ENCODE measurements around the gene PRM3.

Gene PRM3

DNA sequence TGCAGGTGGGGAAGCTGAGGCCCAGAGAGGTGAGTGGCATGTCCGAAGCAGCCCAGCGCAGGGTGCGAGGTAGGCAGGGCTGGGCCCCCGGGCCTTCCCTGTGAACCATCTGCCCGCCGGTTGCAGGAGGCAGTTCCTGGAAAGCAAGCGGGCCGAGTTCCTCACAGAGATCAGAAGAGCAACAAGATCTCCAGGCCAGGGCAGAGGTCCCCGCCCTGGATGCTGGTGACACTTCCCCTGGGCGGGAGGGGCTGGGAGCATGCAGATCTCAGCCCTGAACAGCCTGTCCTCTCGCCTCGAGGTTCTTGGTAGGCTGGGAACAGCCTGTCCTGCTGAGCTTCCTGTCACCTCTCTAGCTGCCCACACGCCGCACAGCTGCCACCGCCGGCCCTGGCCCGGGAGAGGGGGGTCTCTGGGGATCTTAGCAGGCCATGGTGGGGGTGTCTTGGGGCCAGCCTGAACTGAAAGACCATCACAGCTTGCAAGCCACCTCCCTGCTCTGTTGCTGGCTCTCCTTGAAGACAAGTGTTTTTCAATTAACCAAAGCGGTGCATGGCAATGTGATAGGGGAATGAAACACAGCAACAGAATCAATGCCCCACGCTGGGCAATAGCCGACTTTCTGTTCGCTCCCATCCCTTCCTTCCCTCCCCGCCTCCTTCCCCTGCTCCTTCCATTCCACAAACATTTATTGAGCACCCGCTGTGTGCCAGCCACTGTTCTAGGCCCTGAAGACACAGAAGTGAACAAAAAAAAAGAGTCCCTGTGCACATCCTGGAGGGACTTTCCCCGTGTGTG is 49.1 kb downstream of the PRM3 start:
- peak in 3 of 4 experiments; percentile 18 to 38 (median 30) for DNase-seq
